Measurements from ENCODE around the gene CCR6. TPM values are rescaled to one million over a fixed set of nuclear protein-coding genes. Genes with fewer than 3 reads are reported as not detected.
"Not testable (repeated sequence)": the region's sequence is repeated elsewhere in the genome, so short reads cannot be mapped to it uniquely, and the experiment has no call there.

Gene CCR6
- total and polyA plus RNA-seq, 2 donors (not counting 1 experiment from before 2014, with no cell fraction given) = not detected

- no peaks in the 10 kb centered on the region for H3K4me1 ChIP-seq (ENCODE audit: control insufficient read depth, extremely low read depth, insufficient read depth, low read length)
- H3K27ac ChIP-seq (ENCODE audit: insufficient read depth, low read length) = no peak overlapping the region
- H3K27me3 ChIP-seq (ENCODE audit: control insufficient read depth, insufficient read depth, low read length) = no peaks in the 10 kb centered on the region
- DNase-seq (ENCODE audit: low read depth in 2 of 2) = no peak
- no peak overlapping the region for H3K9ac ChIP-seq (ENCODE audit: insufficient read depth, low read length)
- no peaks in the 10 kb centered on the region for H4K20me1 ChIP-seq (ENCODE audit: control insufficient read depth, extremely low read depth, insufficient read depth, low read length)
- H3K9me3 ChIP-seq (ENCODE audit: control insufficient read depth, insufficient read depth, low read depth, low read length) = no peaks in the 10 kb centered on the region
- H3K36me3 ChIP-seq (ENCODE audit: control insufficient read depth, insufficient read depth, low read length) = no peaks in the 10 kb centered on the region
- no peak overlapping the region for H3K4me3 ChIP-seq (replicated peaks in 1 of 4; ENCODE audit: control extremely low read depth in 1 of 4, insufficient read depth in 1 of 4, low read depth in 3 of 4, low read length in 4 of 4)
- TF ChIP-seq CTCF (conservative IDR thresholded peaks at IDR 0.05 in 1 of 2, IDR thresholded peaks at IDR 0.05 in 1 of 2; ENCODE audit: low read depth in 1 of 2, low read length in 2 of 2) = no peak
- TF ChIP-seq EZH2 (IDR thresholded peaks at IDR 0.05; ENCODE audit: low read length, missing control alignments) = no peak
- no peaks in the 10 kb centered on the region for H3K79me2 ChIP-seq (ENCODE audit: control insufficient read depth, insufficient read depth, low read length)
- no peak overlapping the region for H2AFZ ChIP-seq (ENCODE audit: low read length)
- H3K4me2 ChIP-seq (ENCODE audit: extremely low read depth, insufficient read depth, low read length) = no peak overlapping the region
Observed at GRCh38 chr6:167078745-167079144, 44.2 kb upstream of the CCR6 start.

DNA sequence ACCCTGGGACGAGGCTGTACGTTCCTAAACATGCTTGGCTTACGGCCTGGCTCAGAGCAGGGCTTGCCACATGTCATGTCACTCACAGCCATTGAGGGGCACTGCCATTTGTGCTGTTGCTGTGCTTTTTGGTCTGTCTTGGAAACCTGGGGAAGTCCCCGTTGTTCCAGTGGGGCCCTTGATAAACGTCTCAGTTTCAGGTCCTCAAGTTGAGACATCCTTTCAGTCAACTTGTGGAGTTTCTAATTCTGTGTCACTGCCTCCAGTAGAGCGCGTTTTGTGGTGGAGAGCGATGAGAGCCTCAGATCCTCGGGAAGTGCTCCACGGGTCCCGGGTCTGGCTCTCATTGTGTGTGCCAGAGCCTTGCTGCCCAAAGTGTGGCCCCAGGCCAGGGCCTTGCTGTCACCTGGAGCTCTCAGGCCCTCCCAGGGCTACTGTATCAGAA, 43.0 kb upstream of the CCR6 start:
- Histone ChIP-seq H3K79me2 (ENCODE audit: control insufficient read depth, insufficient read depth, low read length) (no peaks in the 10 kb centered on the region), H4K20me1 (ENCODE audit: control insufficient read depth, extremely low read depth, insufficient read depth, low read length) (no peaks in the 10 kb centered on the region), H3K9me3 (ENCODE audit: control insufficient read depth, insufficient read depth, low read depth, low read length) (no peaks in the 10 kb centered on the region), H3K4me3 (replicated peaks in 1 of 4; ENCODE audit: control extremely low read depth in 1 of 4, insufficient read depth in 1 of 4, low read depth in 3 of 4, low read length in 4 of 4) (no peak overlapping the region), H2AFZ (ENCODE audit: low read length) (no peak overlapping the region), H3K4me1 (ENCODE audit: control insufficient read depth, extremely low read depth, insufficient read depth, low read length) (no peaks in the 10 kb centered on the region), H3K27me3 (ENCODE audit: control insufficient read depth, insufficient read depth, low read length) (no peaks in the 10 kb centered on the region), H3K36me3 (ENCODE audit: control insufficient read depth, insufficient read depth, low read length) (no peaks in the 10 kb centered on the region), H3K4me2 (ENCODE audit: extremely low read depth, insufficient read depth, low read length) (no peak overlapping the region), H3K27ac (ENCODE audit: insufficient read depth, low read length) (no peak overlapping the region), H3K9ac (ENCODE audit: insufficient read depth, low read length) (no peak overlapping the region)
- TF ChIP-seq EZH2 (IDR thresholded peaks at IDR 0.05; ENCODE audit: low read length, missing control alignments) (no peak), CTCF (conservative IDR thresholded peaks at IDR 0.05 in 1 of 2, IDR thresholded peaks at IDR 0.05 in 1 of 2; ENCODE audit: low read depth in 1 of 2, low read length in 2 of 2) (no peak)
- no peak for DNase-seq (ENCODE audit: low read depth in 2 of 2)

DNA sequence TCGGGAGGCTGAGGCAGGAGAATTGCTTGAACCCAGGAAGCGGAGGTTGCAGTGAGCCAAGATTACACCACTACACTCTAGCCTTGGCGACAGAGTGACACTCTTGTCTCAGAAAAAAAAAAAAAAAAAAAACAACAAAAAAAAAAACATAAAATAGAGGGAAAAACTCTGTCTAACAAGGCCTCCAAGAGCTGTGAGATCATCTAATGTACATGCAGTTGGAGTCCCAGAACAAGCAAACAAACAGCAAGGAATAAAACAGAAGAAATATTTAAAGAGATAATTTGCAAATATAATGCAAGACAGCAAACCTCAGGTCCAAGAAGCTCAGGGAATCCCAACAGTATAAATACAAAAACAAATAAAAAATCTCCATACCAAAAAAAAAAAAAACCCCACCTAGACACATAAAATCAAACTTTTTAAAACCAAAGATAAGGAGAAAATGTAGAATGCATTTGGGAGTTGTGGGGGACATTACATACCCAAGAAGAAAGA, 35.0 kb upstream of the CCR6 start:
- Histone ChIP-seq H2AFZ (ENCODE audit: low read length) (no peak overlapping the region), H3K4me1 (ENCODE audit: control insufficient read depth, extremely low read depth, insufficient read depth, low read length) (no peaks in the 10 kb centered on the region), H3K27me3 (ENCODE audit: control insufficient read depth, insufficient read depth, low read length) (no peaks in the 10 kb centered on the region), H3K9ac (ENCODE audit: insufficient read depth, low read length) (no peak overlapping the region), H3K36me3 (ENCODE audit: control insufficient read depth, insufficient read depth, low read length) (no peaks in the 10 kb centered on the region), H3K9me3 (ENCODE audit: control insufficient read depth, insufficient read depth, low read depth, low read length) (no peaks in the 10 kb centered on the region), H3K4me3 (replicated peaks in 1 of 4; ENCODE audit: control extremely low read depth in 1 of 4, insufficient read depth in 1 of 4, low read depth in 3 of 4, low read length in 4 of 4) (no peak overlapping the region), H3K27ac (ENCODE audit: insufficient read depth, low read length) (no peak overlapping the region), H3K4me2 (ENCODE audit: extremely low read depth, insufficient read depth, low read length) (no peak overlapping the region), H4K20me1 (ENCODE audit: control insufficient read depth, extremely low read depth, insufficient read depth, low read length) (no peaks in the 10 kb centered on the region), H3K79me2 (ENCODE audit: control insufficient read depth, insufficient read depth, low read length) (no peaks in the 10 kb centered on the region)
- no peak for TF ChIP-seq EZH2 (IDR thresholded peaks at IDR 0.05; ENCODE audit: low read length, missing control alignments)
- DNase-seq (ENCODE audit: low read depth in 2 of 2) = no peak

DNA sequence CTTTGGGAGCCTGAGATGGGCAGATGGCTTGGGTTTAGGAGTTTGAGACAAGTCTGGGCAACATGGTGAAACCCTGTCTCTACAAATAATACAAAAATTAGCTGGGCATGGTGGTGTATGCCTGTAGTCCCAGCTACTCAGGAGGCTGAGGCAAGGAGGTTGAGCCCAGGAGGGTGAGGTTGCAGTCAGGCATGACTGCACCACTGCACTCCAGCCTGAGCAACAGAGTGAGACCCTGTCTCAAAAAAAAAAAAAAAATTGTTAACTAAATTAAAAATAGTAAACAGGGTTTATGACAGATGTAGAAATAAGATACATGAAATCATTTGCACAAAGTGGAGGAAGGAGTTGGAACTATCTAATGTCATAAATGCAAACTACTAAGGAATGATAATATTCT, 34.2 kb upstream of the CCR6 start:
- H3K4me1 ChIP-seq (ENCODE audit: control insufficient read depth, extremely low read depth, insufficient read depth, low read length); H3K4me3 ChIP-seq (replicated peaks in 1 of 4; ENCODE audit: control extremely low read depth in 1 of 4, insufficient read depth in 1 of 4, low read depth in 3 of 4, low read length in 4 of 4); H3K27me3 ChIP-seq (ENCODE audit: control insufficient read depth, insufficient read depth, low read length); H3K27ac ChIP-seq (ENCODE audit: insufficient read depth, low read length); H2AFZ ChIP-seq (ENCODE audit: low read length); H3K9ac ChIP-seq (ENCODE audit: insufficient read depth, low read length); DNase-seq (ENCODE audit: low read depth in 2 of 2); H3K79me2 ChIP-seq (ENCODE audit: control insufficient read depth, insufficient read depth, low read length); H4K20me1 ChIP-seq (ENCODE audit: control insufficient read depth, extremely low read depth, insufficient read depth, low read length); H3K4me2 ChIP-seq (ENCODE audit: extremely low read depth, insufficient read depth, low read length); H3K36me3 ChIP-seq (ENCODE audit: control insufficient read depth, insufficient read depth, low read length); H3K9me3 ChIP-seq (ENCODE audit: control insufficient read depth, insufficient read depth, low read depth, low read length): not testable (repeated sequence)
